HG03558 (cell line): ENCODE measurements around the gene ATP5MC3.

Experiments
- ATAC-seq: cut with Tn5 transposase; IDR thresholded peaks from one replicate; pipeline ENCODE4 v1.9.1; 2021; ENCODE audit warnings: moderate number of reproducible peaks; ENCODE audit not compliant: unreplicated experiment; ENCODE audit errors: extremely low read depth

ATP5MC3 gene

GRCh38 chr2:175169191-175169590 is 12.3 kb downstream of the ATP5MC3 start:
- ATAC-seq = no peak

GRCh38 chr2:175168564-175168945 is 13.0 kb downstream of the ATP5MC3 start:
- peak; percentile 5 for ATAC-seq

- ATAC-seq = peak; percentile 93
Observed at GRCh38 chr2:175167792-175168563, 13.5 kb downstream of the ATP5MC3 start, which contains the start of gene ATF2. ATF2 (minus strand) TSS chr2:175168203; CDS start chr2:175136443, 31,760 bp downstream.

- ATAC-seq = no peak
Observed at GRCh38 chr2:175167076-175167791, 14.3 kb downstream of the ATP5MC3 start.

- no peak for ATAC-seq
Observed at GRCh38 chr2:175166216-175166824, 15.2 kb downstream of the ATP5MC3 start.

GRCh38 chr2:175164235-175164634 is 17.3 kb downstream of the ATP5MC3 start:
- ATAC-seq = no peak

- no peak for ATAC-seq
Observed at GRCh38 chr2:175158894-175159293, 22.6 kb downstream of the ATP5MC3 start.

GRCh38 chr2:175156534-175156933 is 25.0 kb downstream of the ATP5MC3 start:
- ATAC-seq = no peak

GRCh38 chr2:175154661-175155082 is 26.8 kb downstream of the ATP5MC3 start:
- ATAC-seq = no peak

- ATAC-seq = no peak
Observed at GRCh38 chr2:175152242-175152641, 29.3 kb downstream of the ATP5MC3 start.

- no peak for ATAC-seq
Observed at GRCh38 chr2:175151791-175152190, 29.7 kb downstream of the ATP5MC3 start.

GRCh38 chr2:175147186-175147585 is 34.3 kb downstream of the ATP5MC3 start:
- ATAC-seq = no peak

- ATAC-seq = no peak
Observed at GRCh38 chr2:175143678-175144077, 37.8 kb downstream of the ATP5MC3 start.

- no peak for ATAC-seq
Observed at GRCh38 chr2:175143191-175143590, 38.3 kb downstream of the ATP5MC3 start.

- ATAC-seq = no peak
Observed at GRCh38 chr2:175140332-175140731, 41.2 kb downstream of the ATP5MC3 start.

- ATAC-seq = no peak
Observed at GRCh38 chr2:175137793-175138192, 43.7 kb downstream of the ATP5MC3 start.

GRCh38 chr2:175136334-175137215 is 44.9 kb downstream of the ATP5MC3 start:
- ATAC-seq = no peak

- ATAC-seq = no peak
Observed at GRCh38 chr2:175135862-175136261, 45.6 kb downstream of the ATP5MC3 start.

- ATAC-seq = no peak
Observed at GRCh38 chr2:175135177-175135576, 46.3 kb downstream of the ATP5MC3 start.

- ATAC-seq = no peak
Observed at GRCh38 chr2:175131252-175131651, 50.3 kb downstream of the ATP5MC3 start.
